Large intestine (tissue), 3 donors: ENCODE data around the gene EHHADH. TPM values are rescaled to one million over a fixed set of nuclear protein-coding genes. Genes with fewer than 3 reads are reported as not detected.
A peak's percentile ranks its signal among the peaks of the same experiment; 100 is the strongest.
"Not testable (repeated sequence)": the region's sequence is repeated elsewhere in the genome, so short reads cannot be mapped to it uniquely, and the experiment has no call there.

ENCODE experiments used
- DNase-seq, 2 donors: peaks; one replicate each; pipeline versions ENCODE4 v3.0.0 to v3.0.0-alpha.2; 2013
- H3K27ac ChIP-seq: one replicate; pipeline ENCODE4 v1.5.1; 2013; ENCODE audit warnings: low read length
- H3K27me3 ChIP-seq: 2 replicates; pipeline ENCODE4 v1.6.1; 2013; ENCODE audit warnings: low read length; ENCODE audit not compliant: control insufficient read depth, insufficient read depth
- H3K36me3 ChIP-seq: 2 replicates; pipeline ENCODE4 v1.6.1; 2013; ENCODE audit warnings: low read length; ENCODE audit not compliant: control insufficient read depth, insufficient read depth
- H3K4me1 ChIP-seq: one replicate; pipeline ENCODE4 v1.6.1; 2013; ENCODE audit warnings: low read length; ENCODE audit not compliant: control insufficient read depth, insufficient read depth
- H3K4me3 ChIP-seq: one replicate; pipeline ENCODE4 v1.5.1; 2013; ENCODE audit warnings: low read length
- H3K9me3 ChIP-seq: one replicate; pipeline ENCODE4 v1.6.1; 2013; ENCODE audit warnings: mild to moderate bottlenecking, low read depth, low read length, moderate library complexity; ENCODE audit not compliant: control insufficient read depth
- WGBS: methylation state at CpG from one replicate; pipeline ENCODE4 v1.1.5; 2013; ENCODE audit warnings: low lambda C conversion rate; ENCODE audit not compliant: insufficient coverage; 5-methylcytosine and 5-hydroxymethylcytosine counted together
- polyA plus RNA-seq: library from polyadenylated mRNA; unstranded; fragments of 120-200 nt; gene quantifications from one replicate; pipeline ENCODE4 v1.2.1, GENCODE V29; 2013

The EHHADH gene
- polyA plus RNA-seq, 1 donor, result 11.4 TPM

GRCh38 chr3:185253133-185253532, 716 bp downstream of the EHHADH start:
- H3K4me3 ChIP-seq, result peak overlapping the region; percentile 74
- H3K27me3 ChIP-seq, H3K9me3 ChIP-seq, H3K27ac ChIP-seq, H3K4me1 ChIP-seq, H3K36me3 ChIP-seq: not testable (repeated sequence)
- peak in 1 of 2 donors; percentile 37 for DNase-seq
- WGBS, result no CpG with 5 or more reads among the region's 4 CpGs

GRCh38 chr3:185251272-185251671, 2.6 kb downstream of the EHHADH start:
- H3K4me3 ChIP-seq, result no peak overlapping the region
- peaks cover 3% of the 10 kb centered on the region for H3K36me3 ChIP-seq
- WGBS, result 80% methylated on average over 2 of the region's 5 CpGs
- no peaks in the 10 kb centered on the region for H3K4me1 ChIP-seq
- no peak for DNase-seq
- no peaks in the 10 kb centered on the region for H3K9me3 ChIP-seq
- H3K27me3 ChIP-seq, result no peaks in the 10 kb centered on the region
- no peak overlapping the region for H3K27ac ChIP-seq

GRCh38 chr3:185250653-185251052, 3.2 kb downstream of the EHHADH start:
- H3K27me3 ChIP-seq, result no peaks in the 10 kb centered on the region
- peaks cover 3% of the 10 kb centered on the region for H3K36me3 ChIP-seq
- H3K4me3 ChIP-seq, result no peak overlapping the region
- H3K9me3 ChIP-seq, result no peaks in the 10 kb centered on the region
- WGBS, result 0% methylated on average over 1 of the region's 1 CpG
- no peak overlapping the region for H3K27ac ChIP-seq
- DNase-seq, result no peak
- no peaks in the 10 kb centered on the region for H3K4me1 ChIP-seq

- Histone ChIP-seq H3K4me3 (no peak overlapping the region), H3K27me3 (no peaks in the 10 kb centered on the region), H3K36me3 (peaks cover 3% of the 10 kb centered on the region), H3K4me1 (no peaks in the 10 kb centered on the region), H3K27ac (no peak overlapping the region), H3K9me3 (no peaks in the 10 kb centered on the region)
- DNase-seq, result no peak
These were observed 3.6 kb downstream of the EHHADH start for GRCh38 chr3:185250247-185250646.

GRCh38 chr3:185242642-185243041, 11.2 kb downstream of the EHHADH start:
- H3K4me3 ChIP-seq, result no peak overlapping the region
- no peaks in the 10 kb centered on the region for H3K27me3 ChIP-seq
- H3K36me3 ChIP-seq, result no peaks in the 10 kb centered on the region
- H3K27ac ChIP-seq, result no peak overlapping the region
- peaks cover 14% of the 10 kb centered on the region for H3K9me3 ChIP-seq
- no CpG with 5 or more reads among the region's 3 CpGs for WGBS
- DNase-seq, result no peak
- no peaks in the 10 kb centered on the region for H3K4me1 ChIP-seq

- H3K27me3 ChIP-seq, result no peaks in the 10 kb centered on the region
- no peaks in the 10 kb centered on the region for H3K4me1 ChIP-seq
- no peak for DNase-seq
- H3K4me3 ChIP-seq, result no peak overlapping the region
- H3K36me3 ChIP-seq, result peaks cover 9% of the 10 kb centered on the region
- H3K9me3 ChIP-seq, result peaks cover 11% of the 10 kb centered on the region
- no peak overlapping the region for H3K27ac ChIP-seq
These were observed 16.9 kb downstream of the EHHADH start for GRCh38 chr3:185236969-185237368.

GRCh38 chr3:185233328-185233727, 20.5 kb downstream of the EHHADH start:
- peaks cover 3% of the 10 kb centered on the region for H3K9me3 ChIP-seq
- no CpG with 5 or more reads among the region's 2 CpGs for WGBS
- peaks cover 9% of the 10 kb centered on the region for H3K36me3 ChIP-seq

GRCh38 chr3:185226526-185226925, 27.3 kb downstream of the EHHADH start:
- 100% methylated on average over 1 of the region's 1 CpG for WGBS
- not testable (repeated sequence) for H3K27me3 ChIP-seq, H3K27ac ChIP-seq, DNase-seq, H3K4me3 ChIP-seq, H3K36me3 ChIP-seq, H3K4me1 ChIP-seq, H3K9me3 ChIP-seq

More at GRCh38 chr3:185233328-185233727, 20.5 kb downstream of the EHHADH start:
- Histone ChIP-seq H3K27me3 (no peaks in the 10 kb centered on the region), H3K4me3 (no peak overlapping the region), H3K4me1 (no peaks in the 10 kb centered on the region), H3K27ac (no peak overlapping the region)
- DNase-seq, result no peak

GRCh38 chr3:185225523-185225922, 28.3 kb downstream of the EHHADH start:
- Histone ChIP-seq H3K4me3 (no peak overlapping the region), H3K36me3 (no peaks in the 10 kb centered on the region), H3K9me3 (no peaks in the 10 kb centered on the region), H3K4me1 (no peaks in the 10 kb centered on the region), H3K27ac (no peak overlapping the region), H3K27me3 (no peaks in the 10 kb centered on the region)
- no peak for DNase-seq

GRCh38 chr3:185225080-185225479, 28.8 kb downstream of the EHHADH start:
- Histone ChIP-seq H3K27ac (no peak overlapping the region), H3K9me3 (no peaks in the 10 kb centered on the region), H3K36me3 (no peaks in the 10 kb centered on the region), H3K4me1 (no peaks in the 10 kb centered on the region), H3K4me3 (no peak overlapping the region), H3K27me3 (no peaks in the 10 kb centered on the region)
- DNase-seq, result no peak
- WGBS, result 100% methylated on average over 1 of the region's 1 CpG

GRCh38 chr3:185221203-185221602, 32.6 kb downstream of the EHHADH start:
- Histone ChIP-seq H3K27me3 (no peaks in the 10 kb centered on the region), H3K27ac (no peak overlapping the region), H3K4me1 (no peaks in the 10 kb centered on the region), H3K36me3 (peaks cover 7% of the 10 kb centered on the region), H3K4me3 (no peak overlapping the region), H3K9me3 (no peaks in the 10 kb centered on the region)
- DNase-seq, result no peak
